Fibroblast of upper back skin (primary cell): ENCODE data around the gene TMEM9B.

Experiments used
- DNase-seq: peaks from one replicate; pipeline ENCODE4 v3.0.0-alpha.2; 2013

TMEM9B gene

DNA sequence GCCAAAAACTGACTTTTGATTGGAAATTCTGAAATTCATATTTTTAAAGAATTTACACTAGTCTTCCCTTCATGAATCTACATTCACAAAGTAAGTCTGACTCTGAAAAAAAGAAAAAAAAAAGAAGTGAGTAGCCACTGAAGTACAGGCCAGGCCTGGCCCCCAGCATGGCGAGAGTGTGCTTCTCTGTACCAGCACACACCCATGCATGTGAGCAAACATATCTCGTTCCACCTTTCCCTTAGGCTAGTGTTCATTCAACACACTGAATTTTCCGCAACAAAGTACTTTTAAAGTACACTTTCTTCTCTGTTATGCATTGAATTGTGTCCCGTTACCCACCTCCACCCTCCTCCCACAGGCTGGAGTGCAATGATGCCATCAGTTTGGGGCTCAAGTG is 36.0 kb downstream of the TMEM9B start:
- no peak for DNase-seq

DNA sequence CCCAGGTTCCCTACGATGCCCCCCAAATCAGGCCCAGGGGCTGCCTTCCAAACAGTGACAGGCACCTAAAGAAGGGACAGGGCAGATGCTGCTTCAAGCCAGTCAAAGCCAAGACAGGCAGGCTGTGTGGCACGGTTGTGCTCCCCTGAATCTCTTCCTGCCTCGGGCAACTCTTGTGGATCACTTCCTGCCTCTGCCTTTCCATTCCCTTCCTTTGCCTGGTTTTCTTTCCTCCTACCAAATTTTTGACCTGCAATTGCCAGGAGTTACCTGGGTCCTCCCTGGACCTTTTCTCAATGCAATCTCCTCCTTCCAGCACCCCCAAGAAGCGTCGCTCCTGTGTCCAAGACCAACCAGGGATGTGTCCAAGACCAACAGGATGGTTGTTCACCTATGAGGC is 37.0 kb downstream of the TMEM9B start:
- DNase-seq, result no peak

DNA sequence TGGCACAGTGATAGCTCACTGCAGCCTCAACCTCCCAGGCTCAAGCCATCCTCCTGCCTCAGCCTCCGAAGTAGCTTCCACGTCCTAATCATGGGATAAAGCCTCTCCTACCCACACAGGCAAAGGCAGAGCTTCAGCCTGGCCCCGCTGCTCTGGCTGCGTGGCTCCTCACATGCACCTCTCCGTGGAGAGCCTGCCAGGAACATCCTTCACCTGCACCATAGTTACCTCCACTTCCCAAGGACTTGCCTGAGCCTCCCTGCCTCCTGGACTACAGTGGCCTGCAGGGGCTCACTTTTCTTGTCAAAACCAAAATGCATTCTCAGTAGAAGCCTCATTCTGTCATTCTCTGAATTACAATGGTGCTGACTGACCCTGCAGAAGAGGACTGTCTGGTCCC is 38.0 kb downstream of the TMEM9B start:
- DNase-seq, result no peak

DNA sequence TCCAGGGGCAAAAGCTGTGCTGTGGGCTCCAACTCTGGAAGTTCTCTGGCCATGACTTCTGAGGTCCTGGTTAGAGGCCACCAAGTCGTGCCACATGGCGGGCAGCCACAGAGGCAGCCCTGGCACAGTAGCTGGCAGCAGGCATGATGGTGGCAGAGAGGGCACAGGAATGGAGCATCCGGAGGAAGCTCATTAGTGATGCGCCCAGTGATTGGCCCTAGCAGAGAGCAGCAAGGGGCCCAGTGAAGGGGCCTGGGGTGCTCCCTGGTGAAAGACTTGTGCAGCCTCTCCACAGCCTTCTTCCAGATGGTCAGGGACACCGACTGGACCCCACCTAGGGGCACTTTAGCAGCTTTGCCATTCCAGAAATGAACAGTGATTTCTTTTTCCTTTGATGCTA is 38.5 kb downstream of the TMEM9B start:
- DNase-seq, result no peak

DNA sequence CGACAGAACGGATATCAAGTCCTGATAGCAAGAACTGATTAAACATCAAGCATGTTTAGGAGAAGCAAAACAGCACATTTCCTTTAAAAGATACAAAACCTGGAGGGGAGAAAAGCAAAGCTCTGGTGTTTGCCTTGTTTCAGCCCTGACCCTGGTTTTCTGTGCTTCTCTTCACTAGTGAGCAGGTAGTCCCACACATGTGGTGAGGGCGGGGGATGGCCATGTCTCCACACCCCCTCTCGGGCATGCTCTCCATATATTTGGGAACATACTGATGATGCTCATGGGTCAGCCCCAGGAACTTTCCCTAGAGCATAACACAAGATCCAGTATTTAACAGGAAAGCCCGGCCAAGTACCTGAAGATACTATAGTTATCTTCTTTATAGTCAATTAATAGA is 41.6 kb downstream of the TMEM9B start:
- DNase-seq, result no peak

DNA sequence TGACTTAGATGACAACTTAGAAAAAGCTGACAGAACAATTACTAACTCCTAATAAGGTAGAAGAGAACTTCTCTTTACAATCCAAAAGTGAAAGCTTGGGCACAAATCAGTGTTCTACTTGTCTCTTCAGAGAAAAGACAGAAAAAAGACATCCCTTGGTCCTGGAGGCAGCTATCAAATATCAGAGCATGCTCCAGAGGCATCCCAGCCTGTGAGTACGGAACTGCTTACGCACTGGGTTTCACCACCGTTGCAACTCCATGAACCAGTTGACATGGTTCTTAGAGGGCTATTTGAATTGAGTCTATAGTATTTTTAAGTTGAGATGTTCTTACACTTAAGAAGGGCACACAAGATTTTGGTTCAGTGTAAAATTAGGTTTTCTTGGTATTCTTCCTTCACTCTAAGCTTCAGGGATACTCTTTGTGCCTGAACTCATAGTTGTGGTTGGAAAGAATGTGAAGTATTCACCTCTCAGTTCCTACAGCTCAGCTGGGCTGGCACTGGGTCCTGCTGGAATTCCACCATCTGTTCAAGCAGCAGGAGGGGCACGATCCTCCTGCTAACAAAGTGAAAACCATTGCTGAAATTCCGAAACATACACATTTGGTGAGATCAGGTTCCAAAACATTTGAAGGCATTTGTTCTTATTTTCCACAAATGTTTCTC is 47.0 kb downstream of the TMEM9B start:
- DNase-seq, result peak; percentile 96

DNA sequence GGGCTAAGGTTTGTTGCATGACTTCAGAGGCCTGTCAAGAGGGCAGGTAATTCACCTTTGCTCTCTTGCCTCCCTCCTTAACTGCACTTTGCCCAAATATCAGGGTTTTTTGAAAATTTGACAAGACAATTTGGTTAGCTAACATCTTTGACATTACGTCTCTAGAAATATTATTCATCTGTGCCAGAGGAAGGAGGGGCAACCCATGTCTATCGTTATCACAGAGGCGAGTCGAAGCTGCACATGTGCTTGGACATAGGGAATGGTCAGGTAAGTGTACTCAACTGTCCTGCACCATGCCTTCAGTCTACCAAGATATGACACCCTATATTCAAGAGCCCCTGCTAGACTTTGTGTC is 49.6 kb downstream of the TMEM9B start:
- DNase-seq, result no peak

DNA sequence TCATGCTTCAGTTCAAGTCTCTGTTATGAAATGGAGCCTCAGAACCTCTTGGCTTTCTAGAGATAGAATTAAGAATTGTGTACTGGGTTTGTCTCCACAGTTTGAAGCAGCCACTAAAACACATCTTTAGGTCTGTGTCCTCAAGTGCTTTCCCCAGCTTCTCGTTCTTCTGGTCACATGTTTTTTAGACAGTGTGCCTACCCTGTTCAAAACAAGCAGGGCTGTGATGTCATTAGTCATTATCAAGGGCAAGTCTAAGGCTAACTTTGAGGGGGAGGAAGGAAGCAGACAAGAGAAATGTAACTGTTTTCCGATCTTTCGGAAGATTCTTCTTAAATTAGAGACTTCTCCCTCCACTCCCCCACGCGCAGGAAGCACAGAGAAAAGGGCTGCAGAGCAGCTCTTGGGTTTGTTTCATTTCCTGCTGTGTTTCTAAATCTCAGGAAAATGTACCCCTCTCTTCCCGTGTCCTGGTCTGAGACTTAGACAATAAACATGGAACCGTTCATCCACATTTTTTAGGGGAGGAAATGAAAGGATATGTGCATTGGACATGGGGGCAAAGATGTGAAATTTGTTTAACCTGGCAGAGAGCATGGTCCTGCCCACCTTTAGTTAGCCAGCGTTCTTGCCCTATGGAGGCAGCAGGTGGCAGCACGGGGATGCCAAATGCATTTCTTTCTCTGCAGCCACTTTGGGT is 50.1 kb downstream of the TMEM9B start:
- peak; percentile 47 for DNase-seq

DNA sequence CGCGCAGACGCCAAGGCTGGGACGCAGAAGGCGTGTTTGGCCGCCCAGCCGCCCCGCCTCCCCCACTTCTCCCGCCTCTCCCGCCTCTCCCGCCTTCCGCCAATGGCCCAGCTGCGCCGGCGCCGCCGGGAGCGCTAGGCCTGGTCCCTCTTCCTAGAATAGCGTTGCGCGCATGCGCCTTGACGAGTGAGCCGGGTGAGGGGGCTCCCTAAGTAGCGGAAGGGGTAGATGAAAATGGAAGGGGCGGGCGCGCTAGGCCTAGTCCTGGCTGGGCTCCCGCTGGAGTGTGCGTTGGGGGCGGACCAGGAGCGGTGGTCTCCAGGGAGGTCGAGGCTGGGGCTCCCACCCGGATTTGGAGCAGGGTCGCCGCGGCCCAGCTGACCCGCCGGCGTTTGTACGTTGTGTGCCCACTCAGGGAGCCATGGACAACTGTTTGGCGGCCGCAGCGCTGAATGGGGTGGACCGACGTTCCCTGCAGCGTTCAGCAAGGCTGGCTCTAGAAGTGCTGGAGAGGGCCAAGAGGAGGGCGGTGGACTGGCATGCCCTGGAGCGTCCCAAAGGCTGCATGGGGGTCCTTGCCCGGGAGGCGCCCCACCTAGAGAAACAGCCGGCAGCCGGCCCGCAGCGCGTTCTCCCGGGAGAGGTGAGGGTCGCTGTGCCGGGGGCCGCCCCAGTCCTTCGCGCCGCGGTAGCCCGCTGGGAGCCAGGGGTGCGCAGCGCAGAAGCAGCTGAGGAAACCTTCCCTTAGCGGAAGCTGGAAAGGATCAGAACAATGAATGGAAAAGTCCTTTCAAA is 53.0 kb downstream of the TMEM9B start, which contains the start of gene AKIP1:
Gene AKIP1 (plus strand): TSS at position 161 of the 795 bp plus-strand sequence. CDS start 261 bp downstream, at position 422.
- DNase-seq, result peak; percentile 97

DNA sequence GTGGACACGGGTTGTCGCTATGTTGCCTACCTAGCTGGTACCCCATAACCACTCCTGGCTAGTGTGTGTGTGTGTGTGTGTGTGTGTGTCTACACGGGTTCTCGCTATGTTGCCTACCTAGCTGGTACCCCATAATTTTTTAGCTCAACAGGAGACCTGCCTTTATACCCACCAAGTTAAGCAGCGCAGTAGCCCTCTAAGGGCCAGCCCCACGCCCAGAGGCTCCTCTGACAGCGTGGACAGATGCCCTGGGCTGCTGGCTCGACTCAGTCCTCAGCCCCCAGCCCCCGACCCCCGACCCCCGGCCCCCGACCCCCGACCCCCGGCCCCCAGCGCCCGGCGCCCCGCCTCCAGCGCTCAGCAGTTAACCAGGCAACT is 53.6 kb downstream of the TMEM9B start:
- no peak for DNase-seq

DNA sequence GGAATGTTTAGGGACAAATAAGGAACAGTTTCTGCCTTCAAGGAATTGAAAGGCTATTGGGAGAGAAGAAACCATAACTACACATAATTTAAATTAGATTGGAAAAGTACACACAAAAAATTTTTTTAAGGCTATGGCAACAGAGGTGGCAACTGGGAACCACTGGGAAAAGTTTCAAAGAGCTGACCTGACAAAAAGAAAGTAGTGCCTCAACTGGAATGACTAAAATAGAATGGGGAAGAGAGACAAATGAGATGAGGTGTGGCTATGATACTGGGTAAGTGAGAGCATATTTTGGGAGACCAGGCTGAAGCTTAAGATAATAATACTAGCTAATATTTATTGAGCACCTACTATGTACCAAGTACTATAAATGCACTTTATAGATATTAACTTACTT is 56.1 kb downstream of the TMEM9B start:
- DNase-seq, result no peak

DNA sequence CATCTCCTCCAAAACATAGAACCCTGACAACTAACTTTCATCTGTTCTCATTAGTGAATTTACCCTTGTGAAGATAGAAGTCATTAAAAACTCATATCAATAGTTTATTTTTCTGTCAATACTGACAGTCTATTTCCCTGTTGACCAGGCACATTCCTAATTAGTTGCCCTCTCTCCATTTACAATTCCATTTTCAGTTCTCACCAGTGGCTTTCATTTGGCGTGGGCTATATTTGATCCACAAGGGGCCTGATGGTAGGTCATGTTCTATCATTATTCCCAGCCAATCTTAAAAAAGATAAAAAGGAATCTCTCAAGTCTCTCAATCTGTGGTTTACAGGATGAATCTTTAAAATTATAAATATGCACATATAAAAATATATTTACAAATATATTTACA is 57.1 kb downstream of the TMEM9B start:
- DNase-seq, result no peak

DNA sequence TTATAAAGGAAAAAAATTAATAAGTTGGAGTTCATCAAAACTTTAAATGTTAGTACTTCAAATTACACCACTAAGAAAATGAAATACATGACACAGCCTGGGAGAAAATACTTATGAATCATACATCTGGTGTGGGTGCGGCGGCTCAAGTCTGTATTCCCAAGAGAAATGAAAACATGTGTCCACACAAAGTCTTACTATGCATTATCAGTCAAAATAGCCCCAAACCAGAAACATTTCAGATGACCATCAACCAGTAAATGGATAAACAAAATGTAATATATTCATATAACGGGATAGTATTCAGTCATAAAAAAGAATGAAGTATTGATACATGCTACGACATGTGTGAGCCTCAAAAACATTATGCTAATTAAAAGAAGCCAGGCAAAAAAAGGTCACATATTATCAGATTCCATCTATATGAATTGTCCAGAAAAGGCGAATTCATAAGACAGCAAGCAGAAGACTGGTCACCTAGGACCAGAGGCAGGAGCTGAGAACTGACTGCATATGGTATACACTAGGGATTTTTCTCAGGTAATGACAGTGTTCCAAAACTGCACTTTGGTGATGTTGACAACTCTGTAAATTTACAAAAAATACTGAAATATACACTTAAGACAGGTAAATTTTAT is 58.6 kb downstream of the TMEM9B start:
- DNase-seq, result peak; percentile 87

DNA sequence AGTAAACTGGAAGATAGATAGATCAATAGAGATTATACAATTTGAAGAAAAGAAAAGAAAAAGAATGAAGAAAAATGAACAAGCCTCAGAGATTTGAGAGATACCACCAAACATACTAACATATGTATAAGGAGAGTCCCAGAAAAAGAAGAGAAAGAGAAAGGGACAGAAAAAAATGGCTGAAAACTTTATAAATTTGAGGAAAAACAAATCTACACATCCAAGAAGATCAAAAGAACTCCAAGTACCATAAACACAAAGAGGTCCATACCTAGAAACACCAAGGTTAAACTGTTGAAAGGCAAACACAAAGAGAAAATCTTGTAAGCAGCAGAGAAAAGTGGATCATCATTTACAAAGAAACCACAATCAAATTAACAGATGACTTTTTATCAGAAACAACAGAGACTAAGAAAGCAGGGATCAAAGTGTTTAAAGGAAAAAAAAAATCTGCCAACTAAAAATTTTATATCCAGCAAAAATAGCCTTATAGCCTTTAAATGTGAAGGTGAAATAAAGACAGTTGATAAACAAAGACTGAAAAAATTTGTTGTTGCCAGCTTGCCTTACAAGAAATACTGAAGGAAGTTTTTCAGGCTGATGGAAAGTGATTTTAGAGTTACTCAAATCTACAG is 65.0 kb downstream of the TMEM9B start:
- DNase-seq, result no peak
